H9 (cell line): ENCODE measurements around the gene DTNA. TPM values are rescaled to one million over a fixed set of nuclear protein-coding genes. Genes with fewer than 3 reads are reported as not detected.

Experiments used
- DNase-seq: peaks from one replicate; pipeline ENCODE4 v3.0.0-alpha.2; 2017
- H2AFZ ChIP-seq: one replicate; pipeline ENCODE4 v1.6.1; 2013; ENCODE audit warnings: mild to moderate bottlenecking, low read length, control low read depth, moderate library complexity
- H2AK5ac ChIP-seq: 2 replicates; pipeline ENCODE4 v1.6.1; 2013; ENCODE audit warnings: low read length, control low read depth, mixed read lengths; ENCODE audit not compliant: insufficient read length
- H2BK120ac ChIP-seq: one replicate; pipeline ENCODE4 v1.6.1; 2013; ENCODE audit warnings: low read depth, mild to moderate bottlenecking, low read length, control low read depth, inconsistent platforms; ENCODE audit not compliant: poor library complexity, severe bottlenecking
- H2BK12ac ChIP-seq: 2 replicates; pipeline ENCODE4 v1.6.1; 2013; ENCODE audit warnings: low read length, control low read depth, mixed read lengths, low read depth; ENCODE audit not compliant: insufficient read length
- H2BK15ac ChIP-seq: 2 replicates; pipeline ENCODE4 v1.6.1; 2013; ENCODE audit warnings: low read depth, low read length, control low read depth
- H2BK20ac ChIP-seq: one replicate; pipeline ENCODE4 v1.6.1; 2013; ENCODE audit warnings: low read depth, mild to moderate bottlenecking, low read length, control low read depth, inconsistent platforms; ENCODE audit not compliant: poor library complexity, severe bottlenecking
- H2BK5ac ChIP-seq: 2 replicates; pipeline ENCODE4 v1.6.1; 2013; ENCODE audit warnings: low read length, control low read depth, mixed read lengths; ENCODE audit not compliant: insufficient read length
- H3K14ac ChIP-seq: 2 replicates; pipeline ENCODE4 v1.6.1; 2013; ENCODE audit warnings: low read length, control low read depth; ENCODE audit not compliant: insufficient read depth
- H3K18ac ChIP-seq: 2 replicates; pipeline ENCODE4 v1.6.1; 2013; ENCODE audit warnings: low read depth, mild to moderate bottlenecking, mixed read lengths, low read length, control low read depth; ENCODE audit not compliant: insufficient read length
- H3K23ac ChIP-seq: 2 replicates; pipeline ENCODE4 v1.6.1; 2013; ENCODE audit warnings: low read length, control low read depth, mixed read lengths, low read depth; ENCODE audit not compliant: insufficient read length
- H3K23me2 ChIP-seq: 2 replicates; pipeline ENCODE4 v1.6.1; 2013; ENCODE audit warnings: low read depth, mild to moderate bottlenecking, mixed read lengths, low read length, control low read depth; ENCODE audit not compliant: insufficient read length, poor library complexity, severe bottlenecking
- H3K27ac ChIP-seq: 2 replicates; pipeline ENCODE4 v1.5.1; 2013; ENCODE audit warnings: low read length, control low read depth, mixed read lengths, low read depth; ENCODE audit not compliant: insufficient read length
- H3K27me3 ChIP-seq: 2 replicates; pipeline ENCODE4 v1.6.1; 2013; ENCODE audit warnings: low read length, control low read depth, inconsistent platforms; ENCODE audit not compliant: insufficient read depth
- H3K4ac ChIP-seq: 2 replicates; pipeline ENCODE4 v1.6.1; 2013; ENCODE audit warnings: low read depth, mild to moderate bottlenecking, control low read depth, inconsistent platforms, low read length, moderate library complexity
- H3K4me1 ChIP-seq: 2 replicates; pipeline ENCODE4 v1.6.1; 2013; ENCODE audit warnings: low read length, control low read depth, inconsistent platforms; ENCODE audit not compliant: insufficient read depth
- H3K4me2 ChIP-seq: 2 replicates; pipeline ENCODE4 v1.6.1; 2013; ENCODE audit warnings: low read length, control low read depth, mixed read lengths; ENCODE audit not compliant: insufficient read length, insufficient read depth
- H3K56ac ChIP-seq: 2 replicates; pipeline ENCODE4 v1.6.1; 2013; ENCODE audit warnings: low read depth, mild to moderate bottlenecking, mixed read lengths, low read length, control low read depth; ENCODE audit not compliant: insufficient read length
- H3K79me1 ChIP-seq: 2 replicates; pipeline ENCODE4 v1.6.1; 2013; ENCODE audit warnings: low read depth, mild to moderate bottlenecking, moderate library complexity, low read length, control low read depth, inconsistent platforms; ENCODE audit not compliant: insufficient read depth, poor library complexity, severe bottlenecking
- H3K79me2 ChIP-seq: 2 replicates; pipeline ENCODE4 v1.6.1; 2013; ENCODE audit warnings: low read length, control low read depth, inconsistent platforms; ENCODE audit not compliant: insufficient read depth
- H3K9ac ChIP-seq: 2 replicates; pipeline ENCODE4 v1.6.1; 2013; ENCODE audit warnings: low read length, control low read depth, mixed read lengths; ENCODE audit not compliant: insufficient read length; ENCODE audit errors: extremely low read depth
- H3K9me3 ChIP-seq: one replicate; pipeline ENCODE4 v1.6.1; 2013; ENCODE audit warnings: low read depth, low read length, inconsistent platforms; ENCODE audit not compliant: control insufficient read depth
- H3T11ph ChIP-seq: one replicate; pipeline ENCODE4 v1.6.1; 2013; ENCODE audit warnings: mild to moderate bottlenecking, low read length, control low read depth, inconsistent platforms
- H4K20me1 ChIP-seq: one replicate; pipeline ENCODE4 v1.6.1; 2013; ENCODE audit not compliant: control insufficient read depth, insufficient read length, insufficient read depth
- H4K5ac ChIP-seq: 2 replicates; pipeline ENCODE4 v1.6.1; 2013; ENCODE audit warnings: low read depth, mild to moderate bottlenecking, mixed read lengths, low read length, control low read depth; ENCODE audit not compliant: insufficient read length
- H4K8ac ChIP-seq: replicated peaks from 2 replicates; pipeline ENCODE4 v1.6.1; 2013; ENCODE audit warnings: low read length, control low read depth, mixed read lengths, low read depth; ENCODE audit not compliant: insufficient read length
- H4K91ac ChIP-seq: 2 replicates; pipeline ENCODE4 v1.6.1; 2013; ENCODE audit warnings: low read depth, mild to moderate bottlenecking, moderate library complexity, mixed read lengths, low read length, control low read depth; ENCODE audit not compliant: insufficient read length
- H3K27ac Mint-ChIP-seq, 3 experiments: 2 replicates in 2 of 3; 3 replicates in 1 of 3; pipeline ENCODE4 v1.8.0; 2020 to 2021; ENCODE audit warnings: mixed read lengths in 3 of 3, mild to moderate bottlenecking in 1 of 3, moderate library complexity in 1 of 3
- H3K27me3 Mint-ChIP-seq: 2 replicates; pipeline ENCODE4 v1.8.0; 2021; ENCODE audit warnings: low read depth, mild to moderate bottlenecking, moderate library complexity, mixed read lengths
- H3K36me3 Mint-ChIP-seq, 3 experiments: 2 replicates in 2 of 3; 3 replicates in 1 of 3; pipeline ENCODE4 v1.8.0; 2020 to 2021; ENCODE audit warnings: low read depth in 3 of 3, mixed read lengths in 3 of 3; ENCODE audit not compliant: insufficient read depth in 1 of 3
- H3K4me1 Mint-ChIP-seq, 2 experiments: 2 replicates each; pipeline ENCODE4 v1.8.0; 2020; ENCODE audit warnings: mixed read lengths in 2 of 2
- H3K4me3 Mint-ChIP-seq, 2 experiments: 2 replicates in 1 of 2; 3 replicates in 1 of 2; pipeline ENCODE4 v1.8.0; 2020 to 2021; ENCODE audit warnings: mild to moderate bottlenecking in 2 of 2, mixed read lengths in 2 of 2, moderate library complexity in 1 of 2
- H3K9me3 Mint-ChIP-seq, 2 experiments: 2 replicates in 1 of 2; 3 replicates in 1 of 2; pipeline ENCODE4 v1.8.0; 2020; ENCODE audit warnings: mild to moderate bottlenecking in 2 of 2, mixed read lengths in 2 of 2, moderate library complexity in 1 of 2
- CTCF ChIP-seq: fragments of 200-600 bp; sonication (generic); conservative IDR thresholded peaks from 3 replicates; pipeline ENCODE4 v1.8.0; 2021; ENCODE audit warnings: antibody characterized with exemption, mild to moderate bottlenecking
- WGBS: extraction: QIAGEN DNeasy Blood & Tissue Kit; methylation state at CpG from one replicate; pipeline ENCODE4 v1.1.7; 2013; ENCODE audit warnings: missing lambda C conversion rate, low lambda C conversion rate, mixed read lengths; ENCODE audit not compliant: insufficient read length; ENCODE audit errors: extremely low coverage; 5-methylcytosine and 5-hydroxymethylcytosine counted together
- total RNA-seq: library from RNA; stranded (reverse); gene quantifications from 2 replicates; pipeline ENCODE4 v1.2.1, GENCODE V29; 2021

Gene DTNA
- total RNA-seq, 1 experiment from 2014 or later: 25.5 TPM

- Histone ChIP-seq H2AFZ (no peak overlapping the region), H2AK5ac (no peak overlapping the region), H3K4me1 (no peaks in the 10 kb centered on the region), H3K14ac (no peak overlapping the region), H2BK5ac (no peak overlapping the region), H2BK15ac (no peak overlapping the region), H4K5ac (no peak overlapping the region), H3K27ac (no peak overlapping the region), H3K79me2 (no peaks in the 10 kb centered on the region), H3K9ac (no peak overlapping the region), H3K18ac (no peak overlapping the region), H3T11ph (no peak overlapping the region), H4K91ac (no peak overlapping the region), H3K4ac (no peak overlapping the region), H4K8ac (no peak overlapping the region), H3K56ac (no peak overlapping the region), H2BK20ac (no peak overlapping the region), H3K79me1 (no peaks in the 10 kb centered on the region), H3K9me3 (no peaks in the 10 kb centered on the region), H3K23ac (no peak overlapping the region), H3K4me2 (no peak overlapping the region), H2BK12ac (no peak overlapping the region), H3K23me2 (no peaks in the 10 kb centered on the region), H3K27me3 (no peaks in the 10 kb centered on the region), H2BK120ac (no peak overlapping the region), H4K20me1 (no peaks in the 10 kb centered on the region)
- H3K4me1 Mint-ChIP-seq: peaks cover 4 to 6% of the 10 kb centered on the region in 2 experiments; a peak in 3 of 4 replicates
- no peak for TF ChIP-seq CTCF
- H3K4me3 Mint-ChIP-seq: no peak overlapping the region
- no peaks in the 10 kb centered on the region for H3K9me3 Mint-ChIP-seq
- no peak overlapping the region for H3K27ac Mint-ChIP-seq
- no peaks in the 10 kb centered on the region for H3K36me3 Mint-ChIP-seq
- DNase-seq: no peak
- WGBS: no CpG with 5 or more reads among the region's 1 CpG
- H3K27me3 Mint-ChIP-seq: no peaks in the 10 kb centered on the region
These were observed 222.3 kb downstream of the DTNA start for GRCh38 chr18:34932363-34932762.
